T-helper 1 cell treated with Interleukin-12 subunit alpha and Interleukin-12 subunit beta and Interleukin-4 antibody, amounts not matched to agents 30 ng/mL and 1 ng/mL, for 36 hours (primary cell): Measurements from ENCODE around the gene FYN. TPM values are rescaled to one million over a fixed set of nuclear protein-coding genes. Genes with fewer than 3 reads are reported as not detected.

Source experiments
- intact Hi-C: fragments of 100-400 bp; cut with micrococcal nuclease; formaldehyde crosslinking; loops from one replicate; pipeline ENCODE4 v1.15.1; 2024
- total RNA-seq: library from RNA; stranded (reverse); gene quantifications from 2 replicates; pipeline ENCODE4 v1.2.3, GENCODE V29; 2022

Gene FYN
- total RNA-seq, 1 donor from 2014 or later, result 157 TPM

GRCh38 chr6:111738156-111738555 is 135.1 kb downstream of the FYN start:
- intact Hi-C loops, result no loop called here

- intact Hi-C loops, result no loop called here
These were observed 136.2 kb downstream of the FYN start for GRCh38 chr6:111737065-111737521.

DNA sequence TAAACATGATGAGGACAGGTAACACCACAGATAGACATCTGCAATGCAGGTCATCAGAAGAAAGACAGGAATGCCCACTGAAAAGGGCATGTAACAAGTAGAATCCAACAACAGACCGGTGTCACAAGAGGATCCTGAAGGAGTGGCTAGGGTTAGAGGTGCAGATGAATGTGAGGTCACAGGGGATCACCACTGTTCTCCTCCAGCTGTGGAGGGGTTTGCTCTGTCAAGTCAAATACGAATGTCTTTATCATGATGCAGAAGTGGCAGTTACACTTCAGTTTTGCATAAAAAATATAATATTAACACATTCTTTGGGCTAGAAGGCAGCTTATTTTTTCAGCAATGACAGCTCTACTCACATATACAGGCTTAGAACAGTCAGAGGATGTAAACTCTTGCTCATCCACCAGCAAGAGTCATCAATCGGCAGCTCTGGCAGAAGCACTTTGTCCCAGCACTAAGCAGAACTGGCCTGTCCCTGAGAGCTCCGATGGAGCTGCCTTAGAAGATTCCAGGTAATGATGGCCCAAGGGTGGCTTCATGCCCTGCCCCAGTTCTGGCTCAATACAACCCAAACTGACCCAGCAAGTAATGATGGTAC is 137.1 kb downstream of the FYN start:
- intact Hi-C loops, result loop anchor here (1.0 kb wide), 1 partner anchor 9 kb away; no protein-coding TSS in a partner anchor

DNA sequence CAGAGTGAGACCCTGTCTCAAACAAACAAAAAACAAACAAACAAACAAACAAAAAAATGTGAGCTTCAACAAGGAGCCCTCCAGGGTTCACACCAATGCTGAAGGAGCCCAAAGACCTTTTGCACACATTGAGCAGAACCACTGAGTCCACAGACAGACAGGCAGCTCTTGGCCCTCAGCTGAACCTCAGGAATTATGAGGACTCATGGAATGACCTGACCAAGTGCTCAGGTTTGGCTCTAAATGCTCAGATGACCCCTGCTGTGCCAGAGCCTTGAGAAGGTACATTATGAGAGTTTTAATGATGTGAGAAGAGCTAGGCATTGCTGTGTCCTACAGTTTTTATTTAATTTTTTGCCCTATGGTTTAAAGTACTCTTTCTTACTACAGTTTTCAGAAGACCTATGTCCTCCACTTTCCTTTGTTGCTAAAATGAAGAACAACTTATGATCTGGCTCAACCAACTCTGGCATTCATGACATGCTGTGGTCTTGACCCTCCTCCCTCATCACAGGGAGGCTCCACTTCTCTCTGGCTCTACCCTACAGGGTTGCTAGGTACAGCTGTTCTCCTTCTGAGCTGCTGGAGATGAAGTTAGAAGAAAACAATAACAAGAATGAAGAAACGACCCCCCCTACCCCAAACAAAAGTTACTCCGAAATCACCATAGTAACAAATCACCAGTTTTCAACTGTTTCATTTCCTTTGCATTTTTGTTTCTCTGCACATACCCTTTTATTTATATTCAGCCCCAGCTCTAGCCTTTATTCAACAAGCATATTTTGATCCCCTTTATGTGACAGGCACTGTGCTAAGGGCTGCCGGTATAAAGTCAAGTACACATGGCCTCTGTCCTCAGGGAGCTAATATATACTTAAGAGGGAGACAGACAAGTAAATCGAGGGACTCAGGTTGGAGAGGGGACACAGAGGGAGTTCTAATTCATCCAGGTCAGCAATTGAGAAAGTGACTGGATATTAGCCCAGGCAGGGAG is 138.9 kb downstream of the FYN start:
- intact Hi-C loops, result loop anchor here (1.0 kb wide), 1 partner anchor 8 kb away; no protein-coding TSS in a partner anchor

GRCh38 chr6:111732390-111732789 is 140.9 kb downstream of the FYN start:
- intact Hi-C loops, result no loop called here

DNA sequence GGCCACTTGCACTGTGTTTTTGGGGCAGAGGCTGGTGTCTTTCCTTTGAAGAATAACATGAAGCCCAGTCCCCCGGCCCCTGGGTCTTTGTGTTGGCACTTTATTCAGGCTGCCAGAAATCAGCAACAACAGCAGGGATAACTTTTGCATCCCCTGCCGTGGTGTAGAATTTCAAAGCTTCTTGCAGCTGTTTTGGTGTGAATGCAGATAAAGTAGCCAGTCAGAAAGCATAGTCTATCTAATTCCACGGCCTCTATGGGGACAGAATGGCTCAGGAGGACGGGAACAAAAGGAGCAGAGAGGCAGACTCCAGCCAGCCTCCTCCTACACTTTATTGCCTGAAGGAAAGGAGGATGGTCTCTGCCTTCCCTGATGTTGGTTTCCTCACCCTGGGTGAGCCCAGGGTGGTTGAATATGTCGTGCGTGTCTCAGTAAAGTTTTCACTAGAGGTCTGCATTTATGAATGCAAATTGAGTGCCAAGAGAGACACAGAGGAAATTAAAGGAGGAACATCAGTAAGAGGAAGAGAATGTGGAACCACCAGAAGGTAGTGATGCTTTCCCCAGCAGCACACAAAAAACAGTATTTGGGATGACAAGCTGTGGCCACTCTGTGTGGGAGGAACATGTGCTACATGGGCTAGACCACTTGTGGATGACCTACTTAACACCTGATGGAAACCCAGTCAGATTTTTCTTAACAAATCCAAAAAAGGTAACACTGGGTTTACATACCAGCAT is 141.6 kb downstream of the FYN start:
- intact Hi-C loops, result no loop called here

DNA sequence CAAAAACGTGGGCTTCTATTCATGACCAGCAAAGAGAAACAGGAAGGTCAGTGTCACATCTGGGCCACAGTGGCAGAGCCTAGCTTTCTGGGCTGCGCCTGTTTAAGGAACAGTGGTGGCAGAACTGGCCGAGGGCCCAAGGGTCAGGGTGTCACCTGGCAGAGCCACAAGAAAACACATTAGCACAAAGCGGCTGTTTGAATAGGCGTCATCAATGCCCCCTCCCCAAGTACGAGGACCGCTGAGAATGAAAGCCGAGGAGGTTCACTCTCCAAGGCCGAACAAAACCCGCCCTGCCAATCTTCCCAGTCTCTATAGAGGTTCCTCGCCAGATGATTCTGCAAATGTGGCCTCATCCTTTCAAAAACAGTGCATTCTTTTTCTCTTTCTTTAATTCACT is 142.4 kb downstream of the FYN start:
- intact Hi-C loops, result no loop called here

GRCh38 chr6:111727802-111728201 is 145.4 kb downstream of the FYN start:
- intact Hi-C loops, result loop anchor here (1.0 kb wide), 1 partner anchor 8 kb away; no protein-coding TSS in a partner anchor

DNA sequence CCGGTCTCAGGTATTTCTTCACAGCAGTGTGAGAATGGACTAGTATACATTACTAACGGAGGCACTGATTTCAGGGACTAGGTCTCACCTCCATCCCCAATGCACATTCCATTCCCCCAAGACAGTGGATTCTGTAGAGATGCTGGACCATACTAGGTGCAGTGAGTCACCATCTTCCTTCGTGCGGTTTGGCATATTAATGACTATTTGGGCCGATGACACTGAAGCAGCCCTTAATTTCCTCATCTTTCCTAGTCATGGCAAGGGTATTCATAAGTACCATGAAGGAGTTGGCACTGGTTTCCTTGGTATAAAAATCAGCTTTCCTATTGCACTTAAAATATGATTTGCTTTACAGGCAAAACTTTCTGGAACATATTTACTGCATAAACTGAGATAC is 146.2 kb downstream of the FYN start:
- intact Hi-C loops, result loop anchor here (1.0 kb wide), 1 partner anchor 9 kb away; no protein-coding TSS in a partner anchor

DNA sequence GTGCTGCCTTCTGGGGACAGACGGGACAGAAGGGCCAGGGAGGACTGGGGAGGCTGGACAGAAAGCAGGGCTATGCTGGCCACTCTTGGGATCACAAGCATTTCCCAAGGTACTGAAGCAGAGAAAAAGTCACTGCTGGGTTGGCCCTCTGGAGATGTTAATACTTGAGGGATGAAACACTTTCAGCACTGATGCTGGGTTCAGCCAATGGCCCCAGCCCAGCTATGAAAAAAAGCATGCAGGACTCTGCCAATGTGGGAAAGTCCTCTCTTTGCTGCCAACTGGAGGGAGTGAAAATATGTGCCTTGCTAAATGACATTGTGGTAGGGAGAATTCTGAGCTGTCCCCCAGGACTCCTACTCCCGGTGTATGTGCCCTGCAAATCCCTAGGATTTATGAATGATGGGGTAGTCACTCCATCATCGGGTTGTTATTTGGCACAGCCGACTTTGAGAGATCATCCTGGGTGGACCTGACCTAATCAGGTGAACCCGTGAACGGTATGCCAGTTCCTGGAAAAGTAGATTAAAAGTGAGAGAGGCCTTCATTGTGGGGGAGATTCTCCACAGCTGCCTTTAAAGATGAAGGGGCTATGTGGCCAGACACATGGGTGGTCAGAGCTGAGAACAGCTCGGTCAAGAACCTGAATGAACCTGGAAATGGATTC is 147.7 kb downstream of the FYN start:
- intact Hi-C loops, result loop anchor here (2.0 kb wide), 1 partner anchor 33 kb away; no protein-coding TSS in a partner anchor

GRCh38 chr6:111724505-111724904 is 148.7 kb downstream of the FYN start:
- intact Hi-C loops, result loop anchor here (2.0 kb wide), 1 partner anchor 34 kb away; no protein-coding TSS in a partner anchor

- intact Hi-C loops, result loop anchor here (2.0 kb wide), 1 partner anchor 35 kb away; no protein-coding TSS in a partner anchor
These were observed 149.2 kb downstream of the FYN start for GRCh38 chr6:111724039-111724438.

- intact Hi-C loops, result no loop called here
These were observed 149.8 kb downstream of the FYN start for GRCh38 chr6:111723412-111723970.

- intact Hi-C loops, result no loop called here
These were observed 151.0 kb downstream of the FYN start for GRCh38 chr6:111722179-111722731.

DNA sequence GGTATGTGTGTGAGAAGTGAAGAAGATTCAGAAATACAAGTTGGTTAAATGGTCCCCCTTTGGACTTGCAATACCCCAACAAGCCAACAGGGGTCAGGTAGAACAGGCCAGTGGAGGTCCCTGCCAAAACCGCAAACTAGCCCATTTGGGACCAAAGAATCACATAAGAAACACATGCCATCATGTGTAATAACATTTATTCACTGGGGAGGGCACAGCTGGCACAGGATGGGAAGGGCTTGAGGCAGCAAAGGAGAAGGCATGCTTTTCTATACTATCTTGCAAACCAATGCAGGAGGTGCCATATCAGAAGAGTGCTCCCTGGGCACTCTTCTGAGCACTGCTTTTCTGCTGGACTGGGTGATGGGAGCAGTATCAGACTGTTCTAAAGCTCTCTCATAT is 151.5 kb downstream of the FYN start:
- intact Hi-C loops, result loop anchor here (1.0 kb wide), 1 partner anchor 276 kb away; no protein-coding TSS in a partner anchor

GRCh38 chr6:111720931-111721496 is 152.2 kb downstream of the FYN start:
- intact Hi-C loops, result loop anchor here (1.0 kb wide), 1 partner anchor 276 kb away; no protein-coding TSS in a partner anchor

DNA sequence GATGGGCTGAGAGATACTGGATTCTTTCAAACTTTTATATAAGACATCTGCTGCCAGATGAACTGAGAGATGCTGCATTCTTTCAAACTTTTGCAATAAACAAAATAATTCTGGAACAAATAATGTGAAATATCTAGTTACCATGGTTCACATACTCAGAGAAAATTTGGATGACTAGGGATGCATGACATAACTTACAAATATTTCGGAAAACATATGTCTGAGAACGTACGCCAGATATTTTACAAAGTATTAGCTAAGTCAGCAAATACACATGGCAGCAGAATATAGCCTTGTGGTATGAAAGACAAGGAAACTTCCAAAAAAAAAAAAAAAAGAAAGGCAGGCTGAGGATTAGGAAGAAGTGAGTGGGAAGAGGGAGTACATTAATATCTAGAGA is 154.3 kb downstream of the FYN start:
- intact Hi-C loops, result no loop called here

GRCh38 chr6:111718326-111718725 is 154.9 kb downstream of the FYN start:
- intact Hi-C loops, result no loop called here

DNA sequence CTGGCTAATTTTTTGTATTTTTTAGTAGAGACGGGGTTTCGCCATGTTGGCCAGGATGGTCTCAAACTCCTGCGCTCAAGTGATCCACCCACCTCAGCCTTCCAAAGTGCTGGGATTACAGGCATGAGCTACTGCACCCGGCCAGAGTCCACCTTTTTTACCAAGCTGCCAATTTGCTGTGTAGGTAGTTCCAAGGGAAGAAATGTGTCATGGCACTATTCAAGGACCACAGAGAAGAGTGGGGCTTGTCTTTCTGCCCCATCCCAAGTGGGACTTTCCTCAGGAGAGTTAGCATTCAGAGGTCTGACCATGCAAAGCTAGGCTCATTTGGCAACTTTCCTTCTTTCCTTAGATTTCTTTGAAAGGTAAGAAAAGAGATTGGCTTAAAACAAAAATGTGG is 155.6 kb downstream of the FYN start:
- intact Hi-C loops, result no loop called here

DNA sequence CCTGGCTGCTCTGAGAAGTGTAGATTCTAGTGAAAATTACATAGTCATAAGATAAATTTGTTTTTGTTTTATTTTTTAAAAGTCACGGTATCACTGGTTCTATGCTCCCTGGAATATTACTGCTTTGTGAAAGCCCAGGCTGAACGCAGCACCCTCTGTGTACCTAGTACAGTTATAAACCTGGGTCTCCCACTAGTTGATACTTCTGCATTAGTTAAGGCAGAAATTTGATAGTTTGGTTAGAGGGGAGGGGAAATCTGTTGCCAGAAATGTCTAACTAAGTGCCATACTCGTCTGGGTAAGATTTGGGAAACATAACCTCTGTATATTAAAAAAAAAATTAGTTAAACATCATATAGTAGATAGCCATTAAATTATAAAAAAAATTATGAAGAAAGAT is 156.9 kb downstream of the FYN start:
- intact Hi-C loops, result no loop called here
